Left ventricle myocardium inferior (tissue), 1 donor: ENCODE results near the gene ANKRD12. TPM values are rescaled to one million over a fixed set of nuclear protein-coding genes. Genes with fewer than 3 reads are reported as not detected.

Experiments
- DNase-seq: peaks from one replicate; pipeline ENCODE4 v3.0.0-alpha.2; 2020
- H3K27ac ChIP-seq: fragments of 200-600 bp; replicated peaks from 2 replicates; pipeline ENCODE4 v1.8.0; 2021
- H3K27me3 ChIP-seq: fragments of 200-600 bp; 2 replicates; pipeline ENCODE4 v1.8.0; 2021; ENCODE audit warnings: low read depth
- H3K36me3 ChIP-seq: fragments of 200-600 bp; 2 replicates; pipeline ENCODE4 v1.8.0; 2021
- H3K4me1 ChIP-seq: fragments of 200-600 bp; 2 replicates; pipeline ENCODE4 v1.8.0; 2021
- H3K4me3 ChIP-seq: fragments of 200-600 bp; 2 replicates; pipeline ENCODE4 v1.8.0; 2021; ENCODE audit warnings: mild to moderate bottlenecking, moderate library complexity
- H3K9me3 ChIP-seq: fragments of 200-600 bp; replicated peaks from 2 replicates; pipeline ENCODE4 v1.8.0; 2021
- intact Hi-C: fragments of 100-400 bp; cut with micrococcal nuclease; formaldehyde crosslinking; loops from one replicate; pipeline ENCODE4 v1.11.0; 2022
- total RNA-seq: library from RNA; stranded (reverse); fragmentation: NEBNext Ultra II Directional; extraction: Animal tissue kit (Norgen Biotek cat#: 25700); gene quantifications from one replicate; pipeline ENCODE4 v1.2.1, GENCODE V29; 2021
- TF ChIP-seq, protein P1 (sequence below): fragments of 200-600 bp; IDR thresholded peaks from 2 replicates; pipeline ENCODE4 v1.8.0; 2021; ENCODE audit warnings: antibody characterized with exemption, mild to moderate bottlenecking, borderline replicate concordance
- donor health status: DM: no; HTN: yes; CAD: no; lungs with severe emphysema.

The ANKRD12 gene
- total RNA-seq, 1 donor from 2014 or later = 49.3 TPM

- Histone ChIP-seq H3K36me3 (peaks cover 65% of the 10 kb centered on the region), H3K27ac (peak overlapping the region; percentile 11), H3K9me3 (no peaks in the 10 kb centered on the region), H3K4me1 (peaks cover 9% of the 10 kb centered on the region), H3K27me3 (no peaks in the 10 kb centered on the region), H3K4me3 (no peak overlapping the region)
- intact Hi-C loops = no loop called here
- TF ChIP-seq, protein P1, sequence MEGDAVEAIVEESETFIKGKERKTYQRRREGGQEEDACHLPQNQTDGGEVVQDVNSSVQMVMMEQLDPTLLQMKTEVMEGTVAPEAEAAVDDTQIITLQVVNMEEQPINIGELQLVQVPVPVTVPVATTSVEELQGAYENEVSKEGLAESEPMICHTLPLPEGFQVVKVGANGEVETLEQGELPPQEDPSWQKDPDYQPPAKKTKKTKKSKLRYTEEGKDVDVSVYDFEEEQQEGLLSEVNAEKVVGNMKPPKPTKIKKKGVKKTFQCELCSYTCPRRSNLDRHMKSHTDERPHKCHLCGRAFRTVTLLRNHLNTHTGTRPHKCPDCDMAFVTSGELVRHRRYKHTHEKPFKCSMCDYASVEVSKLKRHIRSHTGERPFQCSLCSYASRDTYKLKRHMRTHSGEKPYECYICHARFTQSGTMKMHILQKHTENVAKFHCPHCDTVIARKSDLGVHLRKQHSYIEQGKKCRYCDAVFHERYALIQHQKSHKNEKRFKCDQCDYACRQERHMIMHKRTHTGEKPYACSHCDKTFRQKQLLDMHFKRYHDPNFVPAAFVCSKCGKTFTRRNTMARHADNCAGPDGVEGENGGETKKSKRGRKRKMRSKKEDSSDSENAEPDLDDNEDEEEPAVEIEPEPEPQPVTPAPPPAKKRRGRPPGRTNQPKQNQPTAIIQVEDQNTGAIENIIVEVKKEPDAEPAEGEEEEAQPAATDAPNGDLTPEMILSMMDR = no peak
- DNase-seq = no peak
These were observed 81.3 kb downstream of the ANKRD12 start for GRCh38 chr18:9217743-9218451.

- intact Hi-C loops = no loop called here
- Histone ChIP-seq H3K36me3 (peaks cover 72% of the 10 kb centered on the region), H3K4me1 (peaks cover 9% of the 10 kb centered on the region), H3K27ac (no peak overlapping the region), H3K27me3 (no peaks in the 10 kb centered on the region), H3K4me3 (no peak overlapping the region), H3K9me3 (no peaks in the 10 kb centered on the region)
- no peak for DNase-seq
- TF ChIP-seq, protein P1 = no peak
These were observed 84.5 kb downstream of the ANKRD12 start for GRCh38 chr18:9221040-9221439.

- H3K4me1 ChIP-seq = peaks cover 8% of the 10 kb centered on the region
- no peak overlapping the region for H3K27ac ChIP-seq
- H3K36me3 ChIP-seq = peaks cover 72% of the 10 kb centered on the region
- intact Hi-C loops = no loop called here
- H3K9me3 ChIP-seq = no peaks in the 10 kb centered on the region
- TF ChIP-seq, protein P1 = no peak
- H3K27me3 ChIP-seq = no peaks in the 10 kb centered on the region
- no peak for DNase-seq
- no peak overlapping the region for H3K4me3 ChIP-seq
These were observed 85.1 kb downstream of the ANKRD12 start for GRCh38 chr18:9221661-9222060.

DNA sequence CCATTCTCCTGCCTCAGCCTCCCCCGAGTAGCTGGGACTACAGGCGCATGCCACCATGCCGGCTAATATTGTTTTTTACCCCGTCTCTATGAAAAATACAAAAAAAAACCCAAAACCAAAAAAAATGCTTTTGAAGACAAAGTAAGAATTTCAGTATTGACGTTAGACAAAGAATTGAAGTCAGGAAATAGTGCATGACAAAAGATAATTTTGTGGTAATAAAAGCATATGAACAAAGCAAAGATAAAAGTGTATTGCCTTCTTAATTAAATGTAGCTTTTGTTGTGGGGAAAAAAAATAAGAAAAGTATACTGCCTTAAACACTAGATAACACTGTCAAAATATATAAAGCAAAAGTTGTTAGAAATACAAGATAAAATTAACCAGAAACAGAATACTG lies 86.8 kb downstream of the ANKRD12 start:
- DNase-seq = no peak
- Histone ChIP-seq H3K36me3 (peaks cover 74% of the 10 kb centered on the region), H3K27ac (no peak overlapping the region), H3K9me3 (no peaks in the 10 kb centered on the region), H3K4me1 (no peaks in the 10 kb centered on the region), H3K27me3 (no peaks in the 10 kb centered on the region), H3K4me3 (no peak overlapping the region)
- intact Hi-C loops = no loop called here
- TF ChIP-seq, protein P1 = no peak

- intact Hi-C loops = no loop called here
- H3K27ac ChIP-seq = no peak overlapping the region
- no peak for DNase-seq
- H3K9me3 ChIP-seq = peaks cover 3% of the 10 kb centered on the region
- no peak overlapping the region for H3K4me3 ChIP-seq
- H3K4me1 ChIP-seq = no peaks in the 10 kb centered on the region
- peaks cover 75% of the 10 kb centered on the region for H3K36me3 ChIP-seq
- TF ChIP-seq, protein P1 = no peak
- H3K27me3 ChIP-seq = no peaks in the 10 kb centered on the region
These were observed 89.9 kb downstream of the ANKRD12 start for GRCh38 chr18:9226463-9226862.
